ENCODE results near the gene NCAPH2. TPM values are rescaled to one million over a fixed set of nuclear protein-coding genes. Genes with fewer than 3 reads are reported as not detected.

NCAPH2 gene
- total and polyA plus RNA-seq, 2 of the 13 experiments (the other 11 are each of a cell fraction or from before 2014, with no cell fraction given), result 28.1 to 64.4 TPM

GRCh38 chr22:50521710-50522109, 13.7 kb downstream of the NCAPH2 start:
- 100% methylated on average over 4 of the region's 10 CpGs for WGBS (ENCODE audit: low lambda C conversion rate)
- Histone ChIP-seq H3K36me3 (replicated peaks in 1 of 2; ENCODE audit: control insufficient read depth in 1 of 2, insufficient read depth in 2 of 2, low read length in 2 of 2) (peaks cover 19 to 55% of the 10 kb centered on the region in 2 experiments; a peak in 4 of 5 replicates), H3K9me3 (ENCODE audit: low read length) (no peaks in the 10 kb centered on the region), H3K4me3 (replicated peaks in 1 of 3; ENCODE audit: insufficient read depth in 1 of 3, low read depth in 2 of 3, low read length in 3 of 3) (no peak overlapping the region), H4K20me1 (ENCODE audit: insufficient read depth, low read length) (peaks cover 19% of the 10 kb centered on the region), H3K27ac (ENCODE audit: extremely low read length, insufficient read depth, low read length) (no peak overlapping the region), H3K9ac (ENCODE audit: insufficient read depth, low read depth, low read length) (no peak overlapping the region), H3K4me2 (ENCODE audit: low read depth, low read length) (no peak overlapping the region), H3K79me2 (ENCODE audit: insufficient read depth, low read length) (peaks cover 19% of the 10 kb centered on the region), H2AFZ (ENCODE audit: low read length) (no peak overlapping the region), H3K4me1 (ENCODE audit: insufficient read depth, low read length) (peaks cover 16% of the 10 kb centered on the region), H3K27me3 (ENCODE audit: control insufficient read depth in 1 of 2, insufficient read depth in 2 of 2, low read length in 2 of 2) (no peaks in the 10 kb centered on the region)
- FAIRE-seq, result no peak
- ChIA-PET CTCF (ENCODE audit: low intra/inter-chr PET ratio, low total read pairs) (no interaction called here), POLR2A (no interaction called here)
- BruUV-seq (replicated peaks), result no TSS peak
- ATAC-seq, result no peak
- TF ChIP-seq ATF7-NPFF (CRISPR knock-in tag; IDR thresholded peaks at IDR 0.05; ENCODE audit: low read depth) (no peak), HNRNPLL (IDR thresholded peaks at IDR 0.05; ENCODE audit: low read depth, low read length, poor library complexity, severe bottlenecking) (no peak), ZFP1 (CRISPR knock-in tag; IDR thresholded peaks at IDR 0.05) (no peak)
- in situ Hi-C loops (cut with HindIII; ENCODE audit: extremely low pct_ligation_motif_present, low pct_unique_long_range_greater_than_20kb) (no loop called here), intact Hi-C loops (cut with micrococcal nuclease; ENCODE audit: unreplicated experiment) (no loop called here)
- DNase-seq (ENCODE audit: low spot score), result no peak

GRCh38 chr22:50522208-50522805, 14.3 kb downstream of the NCAPH2 start:
- intact Hi-C loops (cut with micrococcal nuclease; ENCODE audit: unreplicated experiment) (no loop called here), in situ Hi-C loops (cut with HindIII; ENCODE audit: extremely low pct_ligation_motif_present, low pct_unique_long_range_greater_than_20kb) (no loop called here)
- no peak for FAIRE-seq
- 97% methylated on average over 13 of the region's 15 CpGs for WGBS (ENCODE audit: low lambda C conversion rate)
- no peaks in the 10 kb centered on the region for H3K27me3 ChIP-seq (ENCODE audit: control insufficient read depth in 1 of 2, insufficient read depth in 2 of 2, low read length in 2 of 2)
- CTCF ChIA-PET (ENCODE audit: low intra/inter-chr PET ratio, low total read pairs), result no interaction called here
- no peak overlapping the region for H3K9ac ChIP-seq (ENCODE audit: insufficient read depth, low read depth, low read length)
- H2AFZ ChIP-seq (ENCODE audit: low read length), result no peak overlapping the region
- no peaks in the 10 kb centered on the region for H3K9me3 ChIP-seq (ENCODE audit: low read length)
- peaks cover 19 to 49% of the 10 kb centered on the region in 2 experiments; a peak in 4 of 5 replicates for H3K36me3 ChIP-seq (replicated peaks in 1 of 2; ENCODE audit: control insufficient read depth in 1 of 2, insufficient read depth in 2 of 2, low read length in 2 of 2)
- peaks cover 20% of the 10 kb centered on the region for H3K79me2 ChIP-seq (ENCODE audit: insufficient read depth, low read length)
- POLR2A ChIA-PET, result interaction anchor here (1.0 kb wide), 1 partner anchor 38 kb away, joined by 3 read pairs; no protein-coding TSS in a partner anchor
- H3K27ac ChIP-seq (ENCODE audit: extremely low read length, insufficient read depth, low read length), result no peak overlapping the region
- no peak for ATAC-seq
- H3K4me3 ChIP-seq (replicated peaks in 1 of 3; ENCODE audit: insufficient read depth in 1 of 3, low read depth in 2 of 3, low read length in 3 of 3), result no peak overlapping the region
- peaks cover 22% of the 10 kb centered on the region for H3K4me1 ChIP-seq (ENCODE audit: insufficient read depth, low read length)
- BruUV-seq (replicated peaks), result no TSS peak
- no peak overlapping the region for H3K4me2 ChIP-seq (ENCODE audit: low read depth, low read length)
- no peak for DNase-seq (ENCODE audit: low spot score)
- H4K20me1 ChIP-seq (ENCODE audit: insufficient read depth, low read length), result peaks cover 19% of the 10 kb centered on the region
- no peak for TF ChIP-seq PHF20 (CRISPR knock-in tag; IDR thresholded peaks at IDR 0.05)
- TF ChIP-seq NKX3-1 (CRISPR knock-in tag; IDR thresholded peaks at IDR 0.05), result no peak
- TF ChIP-seq PHF5A (CRISPR knock-in tag; IDR thresholded peaks at IDR 0.05; ENCODE audit: low read depth, unreplicated experiment), result no peak
- TF ChIP-seq ONECUT2 (CRISPR knock-in tag; IDR thresholded peaks at IDR 0.05), result no peak
- no peak for TF ChIP-seq ZNF383 (CRISPR knock-in tag; IDR thresholded peaks at IDR 0.05; ENCODE audit: borderline replicate concordance)
- no peak for TF ChIP-seq ZBED4 (CRISPR knock-in tag; IDR thresholded peaks at IDR 0.05; ENCODE audit: borderline replicate concordance)
- TF ChIP-seq STAG1 (CRISPR knock-in tag; IDR thresholded peaks at IDR 0.05), result no peak
- no peak for TF ChIP-seq ZNF121 (CRISPR knock-in tag; IDR thresholded peaks at IDR 0.05)
- no peak for TF ChIP-seq MATR3 (CRISPR knock-in tag; IDR thresholded peaks at IDR 0.05)
- no peak for TF ChIP-seq SP5 (CRISPR knock-in tag; IDR thresholded peaks at IDR 0.05; ENCODE audit: borderline replicate concordance, low read depth)
- no peak for TF ChIP-seq ELK4 (CRISPR knock-in tag; IDR thresholded peaks at IDR 0.05; ENCODE audit: borderline replicate concordance)
- no peak for TF ChIP-seq ZFP41 (CRISPR knock-in tag; IDR thresholded peaks at IDR 0.05; ENCODE audit: borderline replicate concordance)

All from HepG2 (cell line).